NCI-H526 (cell line): ENCODE data around the gene OPCML.

Experiments used
- DNase-seq, 2 experiments: peaks; one replicate each; lab custom pipeline; 2025; lab: John Stamatoyannopoulos, UW

The OPCML gene

DNA sequence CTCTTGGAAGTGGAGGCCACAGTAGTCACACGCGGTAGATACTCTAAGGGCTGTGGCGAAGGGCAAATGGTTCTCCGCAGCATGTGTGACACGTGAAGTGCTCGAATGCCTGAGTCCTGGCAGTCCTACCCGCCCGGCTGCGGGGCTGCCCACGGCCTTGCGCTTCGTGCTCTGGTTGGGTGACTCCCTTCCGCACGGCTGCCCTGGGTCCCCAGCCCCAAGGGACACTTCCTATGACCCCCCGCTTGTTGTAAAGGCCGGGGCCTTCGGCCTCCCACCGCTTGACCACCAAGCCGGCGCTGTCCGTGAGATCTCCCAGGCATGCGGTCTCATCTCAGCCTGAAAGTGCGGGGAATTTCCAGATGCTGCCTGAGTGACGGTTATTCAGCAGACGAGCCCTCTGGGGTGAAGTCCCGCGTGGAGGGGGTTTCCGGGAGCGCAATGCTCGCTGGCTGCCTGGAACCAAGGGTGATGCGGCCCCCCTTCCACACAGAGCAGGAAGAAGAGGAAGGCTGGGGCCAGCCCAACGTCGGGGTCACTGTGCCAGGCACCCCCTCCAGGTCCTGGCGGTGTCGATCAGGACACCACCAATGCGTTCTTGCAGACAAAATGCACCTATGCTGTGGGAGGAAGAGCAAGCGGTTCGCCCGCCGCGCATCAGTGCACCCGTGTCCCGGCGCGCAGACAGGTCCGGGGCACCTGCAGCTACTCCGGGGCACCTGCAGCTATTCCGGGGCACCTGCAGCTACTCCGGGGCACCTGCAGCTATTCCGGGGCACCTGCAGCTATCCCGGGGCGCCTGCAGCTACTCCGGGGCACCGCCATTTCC lies 171.2 kb downstream of the OPCML start:
- no peak for DNase-seq

DNA sequence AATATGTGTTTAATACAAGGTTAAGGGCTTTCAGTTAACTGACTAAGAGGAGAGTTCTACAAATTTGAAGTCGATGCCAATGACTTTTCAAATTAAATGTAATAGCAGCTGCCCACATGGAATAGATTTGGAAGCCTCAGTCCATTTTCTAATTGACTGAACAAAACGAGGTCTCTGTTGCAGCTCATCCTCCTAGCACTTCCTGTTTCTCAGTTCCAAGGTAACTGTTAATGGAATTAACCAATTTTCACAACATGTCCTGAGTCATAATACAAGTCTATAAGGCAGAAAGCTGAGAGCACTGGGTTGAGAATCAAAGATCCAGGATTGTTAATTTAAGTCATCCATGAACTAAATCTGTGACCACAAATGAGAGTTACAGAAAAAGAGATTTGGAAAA lies 177.2 kb downstream of the OPCML start:
- no peak for DNase-seq

DNA sequence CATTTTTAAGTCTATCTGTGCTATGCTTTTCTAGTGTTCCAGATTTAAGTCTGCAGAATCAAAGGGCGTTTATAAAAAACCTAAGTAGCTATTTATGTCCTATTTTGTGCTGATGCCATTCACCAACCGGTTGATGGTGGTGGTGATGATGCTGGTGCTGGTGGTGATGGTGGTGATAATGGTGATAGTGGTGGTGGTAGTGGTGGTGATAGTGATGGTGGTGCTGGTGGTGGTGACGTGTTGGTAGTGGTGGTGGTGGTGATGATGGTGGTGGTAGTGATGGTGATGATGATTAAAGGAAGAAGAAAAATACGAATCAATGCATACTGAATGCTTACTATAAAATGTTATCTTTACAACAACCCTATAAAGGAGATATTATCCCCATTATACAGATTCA lies 178.2 kb downstream of the OPCML start:
- DNase-seq = no peak

GRCh38 chr11:133350045-133350444 lies 182.3 kb downstream of the OPCML start:
- DNase-seq = no peak

GRCh38 chr11:133347988-133348387 lies 184.3 kb downstream of the OPCML start:
- no peak for DNase-seq

DNA sequence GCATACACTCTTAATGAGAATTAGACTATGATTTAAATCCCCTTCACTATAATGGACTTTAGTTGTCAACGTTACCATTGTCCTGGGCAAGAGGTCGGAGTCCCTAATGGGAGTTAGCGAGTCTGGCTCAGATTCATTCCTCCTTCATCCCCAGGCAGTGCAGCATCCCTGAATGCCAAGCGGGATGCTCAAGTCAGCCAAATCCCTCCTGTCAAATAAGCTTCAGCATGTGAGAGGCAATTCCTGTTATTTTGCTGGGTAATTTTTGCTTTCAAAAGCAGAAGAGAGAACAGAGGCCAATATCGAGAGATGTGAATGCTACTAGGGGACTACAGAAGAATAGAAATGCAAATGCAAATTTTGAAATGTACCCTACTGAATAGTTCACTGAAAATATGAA lies 186.2 kb downstream of the OPCML start:
- DNase-seq = no peak

DNA sequence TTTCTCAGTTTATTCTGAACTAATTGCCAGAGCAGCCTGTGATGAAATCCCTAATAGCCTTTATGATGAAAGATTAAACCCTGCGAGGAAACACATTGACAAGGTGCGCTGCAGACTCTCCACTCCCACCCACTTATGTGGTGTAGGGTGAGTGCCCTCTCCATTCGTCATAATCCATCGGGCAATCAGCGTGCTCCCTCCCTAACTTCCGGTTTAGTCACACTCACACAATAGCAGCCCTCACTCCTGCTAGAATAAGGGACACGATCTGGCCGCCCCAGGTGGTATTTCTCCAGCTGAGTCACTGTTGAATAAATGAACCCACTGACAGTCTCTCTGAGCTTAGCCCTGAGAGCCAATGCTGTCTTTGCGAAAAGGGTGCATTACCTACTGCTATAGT lies 188.3 kb downstream of the OPCML start:
- DNase-seq = no peak

DNA sequence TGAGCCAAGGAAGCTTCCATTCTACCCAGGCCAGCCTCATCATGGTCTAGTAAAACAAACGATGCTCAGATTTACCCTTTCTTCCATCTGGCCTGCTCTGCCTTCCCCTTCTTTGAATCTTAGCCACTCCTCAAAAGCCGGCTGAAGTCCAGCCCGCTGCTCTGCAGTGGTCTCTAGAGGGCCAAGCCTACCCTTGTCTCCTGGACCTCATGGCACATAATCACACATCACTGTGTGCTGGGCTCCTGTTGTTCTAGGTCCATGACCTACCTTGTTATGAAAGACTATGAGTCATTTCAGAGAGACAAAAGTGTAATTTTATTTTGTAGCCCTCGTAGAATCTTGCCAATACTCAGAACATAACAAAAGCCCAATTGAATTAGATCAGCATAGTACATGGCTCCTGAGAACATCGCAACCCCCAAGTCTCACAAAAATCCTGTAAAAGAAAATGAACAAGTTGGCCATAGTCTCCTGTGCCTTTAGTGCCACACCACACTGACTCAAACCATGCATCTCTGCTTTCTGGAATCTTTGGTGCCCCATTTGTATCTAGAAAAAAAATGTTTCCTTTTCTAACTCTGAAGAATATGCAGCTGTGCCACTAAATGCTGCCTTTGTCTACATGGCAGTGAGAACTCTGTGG lies 192.7 kb downstream of the OPCML start:
- DNase-seq = no peak

DNA sequence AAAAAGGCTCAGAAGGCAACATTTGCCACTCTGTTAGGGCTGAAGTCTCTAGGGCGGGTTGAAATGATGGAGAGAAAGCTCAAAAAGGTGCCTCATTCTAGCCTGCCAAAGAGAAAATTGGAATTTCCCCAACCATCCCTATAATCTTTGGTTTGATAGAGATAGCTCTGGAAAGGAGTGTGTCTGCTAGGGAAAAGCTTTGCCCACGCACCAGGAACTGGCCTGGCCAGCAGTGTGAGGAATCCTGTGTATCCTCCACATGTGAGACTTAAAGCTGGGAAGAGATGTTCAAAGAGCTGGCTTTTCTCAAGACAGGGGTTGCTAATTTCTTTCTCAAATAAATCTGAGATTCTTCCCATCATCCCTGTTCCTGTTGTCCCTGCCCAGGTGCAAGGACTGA lies 193.7 kb downstream of the OPCML start:
- DNase-seq = peak in 1 of 2 experiments; percentile 37

DNA sequence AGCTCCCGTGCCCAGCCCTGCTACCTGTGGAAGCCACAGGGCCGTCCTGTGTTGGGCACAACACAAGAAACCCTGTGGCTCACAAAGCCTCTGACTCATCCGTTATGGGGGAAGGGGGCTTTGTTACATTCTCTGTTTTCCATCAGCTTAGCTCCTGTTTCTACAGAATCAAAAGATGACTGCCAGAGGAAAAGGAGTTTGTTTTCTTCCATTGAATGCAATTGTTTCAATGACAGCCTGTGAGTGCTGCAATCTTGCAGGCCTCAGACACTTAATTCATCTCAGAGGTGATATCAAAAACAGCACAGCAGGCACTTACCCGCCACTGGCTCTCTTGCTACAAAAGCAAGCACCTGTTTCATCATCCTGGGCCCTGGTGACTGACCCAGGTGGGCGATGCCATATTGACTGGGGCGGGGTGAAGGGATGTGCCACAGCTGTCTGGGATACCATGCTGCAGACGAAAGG lies 194.3 kb downstream of the OPCML start:
- DNase-seq = no peak

- DNase-seq = no peak
Observed at GRCh38 chr11:133337193-133337592, 195.1 kb downstream of the OPCML start.

- no peak for DNase-seq
Observed at GRCh38 chr11:133331031-133331430, 201.3 kb downstream of the OPCML start.

- DNase-seq = no peak
Observed at GRCh38 chr11:133326849-133327248, 205.5 kb downstream of the OPCML start.

GRCh38 chr11:133326332-133326731 lies 206.0 kb downstream of the OPCML start:
- DNase-seq = no peak

GRCh38 chr11:133325711-133326110 lies 206.6 kb downstream of the OPCML start:
- no peak for DNase-seq

DNA sequence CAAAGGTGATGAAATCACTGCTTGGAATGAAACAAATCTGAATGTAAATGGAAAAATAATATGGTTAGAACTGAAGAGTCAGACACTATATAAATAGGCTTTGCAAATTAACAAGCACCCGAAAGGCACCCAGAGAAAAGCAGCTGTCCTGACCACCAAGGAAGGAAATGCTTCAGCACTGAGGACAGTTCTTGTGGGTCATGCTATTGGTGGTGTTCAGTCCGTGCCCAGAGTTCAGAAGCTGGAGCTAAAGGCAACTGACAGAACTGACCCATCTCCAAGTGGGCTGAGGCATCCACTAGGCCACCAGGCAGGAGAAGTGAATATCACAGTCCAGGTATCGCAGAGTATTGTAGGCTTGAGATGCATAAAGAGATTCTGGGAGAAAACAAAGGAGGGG lies 208.9 kb downstream of the OPCML start:
- no peak for DNase-seq

DNA sequence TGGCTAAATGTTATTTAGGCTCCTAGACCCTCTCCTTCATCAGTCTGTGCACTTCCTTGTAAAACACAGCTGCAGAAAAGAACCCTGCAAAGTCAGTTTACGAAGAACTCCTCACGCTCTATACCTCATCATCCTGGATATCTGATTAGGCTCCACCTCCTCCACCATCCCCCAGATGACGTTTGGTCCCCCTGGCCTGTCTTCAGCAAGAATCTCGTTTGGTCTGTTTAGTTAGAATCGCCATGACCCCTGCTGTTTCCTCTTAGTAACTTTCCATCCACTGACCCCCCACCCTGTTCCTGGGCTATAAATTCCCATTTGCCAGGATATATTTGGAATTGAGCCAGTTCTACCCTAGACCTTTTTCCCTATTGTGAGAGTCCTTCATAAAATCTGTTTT lies 214.1 kb downstream of the OPCML start:
- DNase-seq = no peak

GRCh38 chr11:133311230-133311629 lies 221.1 kb downstream of the OPCML start:
- DNase-seq = no peak

DNA sequence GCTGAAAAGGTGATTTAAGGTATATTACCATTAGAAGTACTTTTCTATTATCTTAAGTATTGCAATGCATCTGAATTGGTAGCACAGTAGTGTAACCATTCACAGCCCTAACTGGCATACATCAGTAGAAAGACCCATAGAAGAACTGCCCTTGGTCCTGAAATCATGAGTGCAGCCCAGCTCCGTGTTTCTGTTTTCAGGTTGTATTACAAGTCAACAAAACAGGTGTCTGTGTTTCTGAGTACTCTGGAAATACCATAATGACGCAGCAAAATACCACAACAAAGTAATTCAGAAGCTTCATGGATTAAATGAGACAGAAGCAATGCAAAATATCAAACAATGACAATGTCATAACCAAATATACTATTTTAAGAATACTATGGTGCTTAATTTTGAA lies 226.3 kb downstream of the OPCML start:
- DNase-seq = no peak

DNA sequence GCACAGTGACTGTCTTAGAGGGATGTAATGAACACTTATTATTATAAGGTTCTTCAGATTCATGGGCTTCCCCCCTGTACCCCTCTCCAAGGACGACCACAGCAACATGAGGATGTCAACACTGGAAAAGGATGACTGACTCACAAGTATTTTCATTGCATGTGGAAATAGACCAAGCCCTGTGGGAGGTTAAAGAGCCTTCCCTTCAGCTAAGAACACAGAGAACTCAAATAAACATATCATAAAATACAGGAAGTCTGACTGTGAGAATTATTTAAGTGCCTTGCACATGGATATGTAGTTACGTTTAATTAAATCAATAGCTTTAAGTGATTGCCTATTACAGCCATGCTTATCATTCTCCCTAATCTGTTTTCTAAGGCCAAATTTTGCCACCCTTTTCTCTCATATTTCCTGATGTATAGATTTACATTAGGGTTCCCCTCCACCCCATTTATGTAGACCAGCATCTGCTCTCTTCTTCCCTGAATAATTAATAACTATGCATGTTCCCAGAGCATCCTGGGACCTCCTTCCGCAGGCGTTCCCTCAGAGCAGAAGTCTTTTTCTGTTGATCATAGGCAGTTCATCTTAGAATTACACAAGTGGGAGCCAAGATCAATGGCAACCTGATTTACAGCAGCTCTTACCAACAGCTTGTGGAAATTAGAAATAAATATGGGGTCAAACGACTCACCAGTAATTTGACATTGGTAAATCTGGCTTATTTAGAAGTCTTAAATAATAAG lies 226.9 kb downstream of the OPCML start:
- DNase-seq = no peak

- DNase-seq = no peak
Observed at GRCh38 chr11:133303262-133303661, 229.0 kb downstream of the OPCML start.

GRCh38 chr11:133302056-133302455 lies 230.2 kb downstream of the OPCML start:
- no peak for DNase-seq

- no peak for DNase-seq
Observed at GRCh38 chr11:133300666-133301065, 231.6 kb downstream of the OPCML start.
